C4-2B (cell line): ENCODE data around the gene SLC22A15.

Experiments
- CTCF ChIP-seq: fragments of 450-650 bp; conservative IDR thresholded peaks from 2 replicates; pipeline ENCODE4 v1.5.1; 2017; ENCODE audit warnings: mild to moderate bottlenecking
- ZFX ChIP-seq: fragments of 450-650 bp; IDR thresholded peaks from 2 replicates; pipeline ENCODE4 v1.6.1; 2017

- TF ChIP-seq CTCF (no peak), ZFX (no peak)
Observed at GRCh38 chr1:115977499-115978258, 1.4 kb downstream of the SLC22A15 start.
